Right atrium auricular region (tissue), 2 donors: Measurements from ENCODE around the gene PALB2. TPM values are rescaled to one million over a fixed set of nuclear protein-coding genes. Genes with fewer than 3 reads are reported as not detected.

ENCODE experiments used
- DNase-seq: peaks from one replicate; pipeline ENCODE4 v3.0.0-alpha.2; 2019; ENCODE audit warnings: low spot score
- H3K27ac ChIP-seq, 2 donors: fragments of 200-600 bp; sonication (generic); 1 replicate in 1 of 2; 2 replicates in 1 of 2; pipeline ENCODE4 v1.5.1; 2016 to 2019
- H3K27me3 ChIP-seq, 2 donors: fragments of 200-600 bp; sonication (generic); one replicate each; pipeline versions ENCODE4 v1.5.1 to v1.6.0; 2017 to 2019
- H3K36me3 ChIP-seq: fragments of 200-600 bp; sonication (generic); one replicate; pipeline ENCODE4 v1.5.1; 2016
- H3K4me1 ChIP-seq, 2 donors: fragments of 200-600 bp; sonication (generic); one replicate each; pipeline versions ENCODE4 v1.5.1 to v1.6.0; 2017 to 2019
- H3K4me3 ChIP-seq, 2 donors: fragments of 200-600 bp; sonication (generic); 1 replicate in 1 of 2; 2 replicates in 1 of 2; pipeline ENCODE4 v1.5.1; 2017 to 2019; ENCODE audit warnings: mild to moderate bottlenecking in 1 of 2, moderate library complexity in 1 of 2
- H3K9me3 ChIP-seq, 2 donors: fragments of 200-600 bp; sonication (generic); one replicate each; pipeline ENCODE4 v1.5.1; 2019
- CTCF ChIP-seq, 2 donors: fragments of 200-600 bp; sonication (generic); IDR thresholded peaks; one replicate each; pipeline ENCODE4 v1.5.1; 2019; ENCODE audit warnings: antibody characterized with exemption in 2 of 2
- total RNA-seq, 2 donors: library from RNA; depleted of rRNA; stranded (reverse); fragments of >200 nt; gene quantifications; one replicate each; pipeline ENCODE4 v1.1.0, GENCODE V29; 2016

PALB2 gene
- total RNA-seq, 2 donors from 2014 or later, result 4.7 TPM

DNA sequence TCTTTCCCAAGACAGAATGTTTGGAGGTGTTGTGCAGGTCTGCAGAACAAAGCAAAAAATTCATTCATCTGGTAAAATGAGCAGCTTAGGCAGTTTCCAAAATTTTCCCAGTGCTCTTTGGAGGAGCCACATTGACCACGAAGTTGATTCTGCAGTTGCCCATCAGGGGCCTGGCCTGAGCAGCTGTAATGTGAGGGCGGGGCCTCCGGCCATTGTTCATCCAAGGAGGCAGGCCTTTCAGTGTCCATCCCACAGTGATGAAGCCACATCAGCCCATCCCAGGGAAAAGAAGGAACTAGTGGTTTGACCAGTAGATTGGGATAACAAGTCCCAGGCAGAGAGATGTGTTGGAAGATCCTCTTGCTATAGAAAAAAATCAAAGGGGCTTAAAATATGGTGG is 73.5 kb downstream of the PALB2 start:
- peaks cover 89% of the 10 kb centered on the region for H3K36me3 ChIP-seq
- DNase-seq, result no peak
- no peaks in the 10 kb centered on the region for H3K9me3 ChIP-seq
- no peak overlapping the region for H3K4me3 ChIP-seq
- H3K4me1 ChIP-seq, result peaks cover 0 to 29% of the 10 kb centered on the region in 2 donors
- no peak overlapping the region for H3K27ac ChIP-seq
- H3K27me3 ChIP-seq, result no peaks in the 10 kb centered on the region
- no peak for TF ChIP-seq CTCF (IDR thresholded peaks at IDR 0.05)

GRCh38 chr16:23566724-23567123 is 74.4 kb downstream of the PALB2 start:
- Histone ChIP-seq H3K36me3 (peaks cover 89% of the 10 kb centered on the region), H3K4me1 (peaks cover 0 to 29% of the 10 kb centered on the region in 2 donors), H3K27ac (peak overlapping the region in 1 of 2 donors; percentile 52), H3K27me3 (no peaks in the 10 kb centered on the region), H3K4me3 (no peak overlapping the region), H3K9me3 (no peaks in the 10 kb centered on the region)
- DNase-seq, result no peak
- TF ChIP-seq CTCF (IDR thresholded peaks at IDR 0.05), result no peak

DNA sequence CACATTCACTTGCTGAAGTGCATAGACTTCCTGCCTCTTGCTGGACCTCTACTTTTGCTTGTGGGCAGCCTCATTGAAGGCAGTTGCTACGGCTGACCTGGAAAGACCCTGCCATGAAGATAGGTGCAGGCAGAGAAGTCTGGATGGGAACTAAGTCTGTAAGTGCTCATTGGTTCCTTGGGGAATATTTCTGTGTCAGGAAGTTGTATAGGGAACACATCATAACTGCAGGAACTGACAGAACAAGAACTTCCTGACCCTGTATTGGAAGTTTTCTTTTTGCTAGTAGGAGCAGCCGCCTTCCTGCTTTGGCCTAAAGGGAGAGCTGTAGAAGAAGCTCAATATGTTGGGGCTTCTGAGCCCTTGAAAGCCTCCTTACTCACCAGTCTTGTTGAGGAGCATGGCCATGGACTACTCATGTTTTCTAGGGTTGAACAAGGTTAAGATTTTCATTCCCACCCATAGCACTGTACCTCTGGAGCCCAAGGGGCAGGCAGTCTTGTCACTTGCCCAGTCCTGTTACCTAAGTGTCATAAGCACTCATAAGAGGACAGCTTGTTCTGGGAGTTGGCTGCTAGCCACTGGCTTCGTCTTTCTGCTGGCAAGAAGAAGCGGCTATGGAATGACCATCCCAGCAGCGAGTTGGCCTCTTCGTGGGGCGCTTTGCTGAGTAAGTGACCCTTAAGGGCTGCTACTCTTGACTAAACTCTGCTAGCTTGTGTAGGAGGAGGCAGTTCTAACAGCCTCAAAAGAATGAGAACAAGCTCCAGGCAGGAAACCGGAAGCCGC is 76.3 kb downstream of the PALB2 start:
- H3K4me1 ChIP-seq, result peaks cover 0 to 46% of the 10 kb centered on the region in 2 donors
- no peaks in the 10 kb centered on the region for H3K9me3 ChIP-seq
- peak overlapping the region; percentile 52 to 90 for H3K27ac ChIP-seq
- H3K27me3 ChIP-seq, result no peaks in the 10 kb centered on the region
- no peak for TF ChIP-seq CTCF (IDR thresholded peaks at IDR 0.05)
- no peak overlapping the region for H3K4me3 ChIP-seq
- peaks cover 86% of the 10 kb centered on the region for H3K36me3 ChIP-seq
- peak; percentile 69 for DNase-seq

- TF ChIP-seq CTCF (IDR thresholded peaks at IDR 0.05), result no peak
- DNase-seq, result no peak
- H3K27me3 ChIP-seq, result no peaks in the 10 kb centered on the region
- H3K4me3 ChIP-seq, result no peak overlapping the region
- H3K9me3 ChIP-seq, result no peaks in the 10 kb centered on the region
- H3K4me1 ChIP-seq, result peaks cover 0 to 62% of the 10 kb centered on the region in 2 donors
- peak overlapping the region in 1 of 2 donors; percentile 9 for H3K27ac ChIP-seq
- peaks cover 79% of the 10 kb centered on the region for H3K36me3 ChIP-seq
Observed at GRCh38 chr16:23563186-23563585, 77.9 kb downstream of the PALB2 start.

GRCh38 chr16:23562505-23562904 is 78.6 kb downstream of the PALB2 start:
- peak overlapping the region in 1 of 2 donors; percentile 9 for H3K27ac ChIP-seq
- H3K4me3 ChIP-seq, result no peak overlapping the region
- no peaks in the 10 kb centered on the region for H3K9me3 ChIP-seq
- peaks cover 76% of the 10 kb centered on the region for H3K36me3 ChIP-seq
- TF ChIP-seq CTCF (IDR thresholded peaks at IDR 0.05), result no peak
- peaks cover 0 to 63% of the 10 kb centered on the region in 2 donors for H3K4me1 ChIP-seq
- DNase-seq, result no peak
- H3K27me3 ChIP-seq, result no peaks in the 10 kb centered on the region
